NCI-H1694 treated with DMSO at 0.1 percent for 48 hours (cell line): ENCODE results near the gene SREBF1.

Experiments
- DNase-seq: peaks from one replicate; lab custom pipeline; 2025; lab: John Stamatoyannopoulos, UW

Gene SREBF1

GRCh38 chr17:17763136-17763535, 73.7 kb downstream of the SREBF1 start:
- DNase-seq: no peak

DNA sequence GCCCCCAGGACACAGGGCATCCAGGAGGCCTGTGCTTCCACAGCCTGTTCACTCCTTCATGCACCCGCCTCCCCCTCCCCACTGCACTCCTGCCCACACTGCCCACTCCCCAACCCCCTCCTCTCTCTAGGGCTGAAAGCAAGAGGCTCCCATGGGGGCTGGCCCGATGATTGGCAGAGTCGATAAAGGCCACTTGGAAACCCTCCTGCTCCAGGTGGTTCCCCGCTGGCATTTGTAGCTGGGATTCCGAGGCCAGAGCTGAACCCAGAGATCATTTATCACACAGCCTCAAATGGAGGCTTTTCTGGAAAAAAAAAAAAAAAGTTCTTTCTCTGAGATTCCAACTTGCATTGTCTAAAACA, 74.1 kb downstream of the SREBF1 start:
- no peak for DNase-seq
